ENCODE data around the gene MEIS3.

DNA sequence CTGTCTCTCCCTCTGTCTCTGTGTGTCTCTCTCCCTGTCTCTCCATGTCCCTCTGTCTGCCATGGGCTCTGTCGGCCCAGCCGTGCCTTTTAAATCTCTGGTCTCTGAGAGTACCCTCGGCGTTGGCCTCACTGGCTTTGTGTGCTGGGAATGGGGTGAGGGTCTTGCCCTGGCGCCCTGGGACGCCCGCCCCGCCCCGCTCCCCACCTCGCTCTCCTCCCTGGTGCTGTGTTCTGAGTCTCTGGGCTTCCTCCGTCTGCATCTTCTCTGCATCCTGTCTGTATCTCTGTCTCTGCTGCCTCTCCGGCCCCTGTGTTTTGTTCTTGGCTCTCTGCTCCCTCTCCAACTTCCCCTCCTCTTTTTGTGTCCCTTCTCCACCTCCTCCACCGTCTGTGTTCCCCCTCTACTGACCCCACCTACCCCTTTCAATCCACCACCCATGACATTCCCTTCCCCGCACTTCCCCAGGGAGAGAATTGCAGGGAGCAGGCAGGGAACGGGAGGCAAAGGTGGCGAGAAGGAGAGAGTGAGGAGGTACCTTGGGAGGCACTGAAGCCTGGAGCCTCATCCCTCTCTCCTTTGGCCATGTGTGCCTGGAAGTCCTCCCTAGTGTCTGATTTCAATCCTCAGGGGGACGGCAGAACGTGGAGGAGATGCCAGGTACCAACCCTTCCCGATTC is 4.0 kb upstream of the MEIS3 start:
- TF ChIP-seq, protein P1, sequence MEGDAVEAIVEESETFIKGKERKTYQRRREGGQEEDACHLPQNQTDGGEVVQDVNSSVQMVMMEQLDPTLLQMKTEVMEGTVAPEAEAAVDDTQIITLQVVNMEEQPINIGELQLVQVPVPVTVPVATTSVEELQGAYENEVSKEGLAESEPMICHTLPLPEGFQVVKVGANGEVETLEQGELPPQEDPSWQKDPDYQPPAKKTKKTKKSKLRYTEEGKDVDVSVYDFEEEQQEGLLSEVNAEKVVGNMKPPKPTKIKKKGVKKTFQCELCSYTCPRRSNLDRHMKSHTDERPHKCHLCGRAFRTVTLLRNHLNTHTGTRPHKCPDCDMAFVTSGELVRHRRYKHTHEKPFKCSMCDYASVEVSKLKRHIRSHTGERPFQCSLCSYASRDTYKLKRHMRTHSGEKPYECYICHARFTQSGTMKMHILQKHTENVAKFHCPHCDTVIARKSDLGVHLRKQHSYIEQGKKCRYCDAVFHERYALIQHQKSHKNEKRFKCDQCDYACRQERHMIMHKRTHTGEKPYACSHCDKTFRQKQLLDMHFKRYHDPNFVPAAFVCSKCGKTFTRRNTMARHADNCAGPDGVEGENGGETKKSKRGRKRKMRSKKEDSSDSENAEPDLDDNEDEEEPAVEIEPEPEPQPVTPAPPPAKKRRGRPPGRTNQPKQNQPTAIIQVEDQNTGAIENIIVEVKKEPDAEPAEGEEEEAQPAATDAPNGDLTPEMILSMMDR (IDR thresholded peaks at IDR 0.05), result no peak
- no peak for TF ChIP-seq POLR2A (IDR thresholded peaks at IDR 0.05)
